ENCODE results near the gene PRR32. TPM values are rescaled to one million over a fixed set of nuclear protein-coding genes. Genes with fewer than 3 reads are reported as not detected.

Gene PRR32
- total RNA-seq, 2 donors from 2014 or later: not detected

GRCh38 chrX:126815806-126816205 is 3.7 kb upstream of the PRR32 start:
- TF ChIP-seq POLR2A (IDR thresholded peaks at IDR 0.05) (no peak), CTCF (IDR thresholded peaks at IDR 0.05) (no peak)
- intact Hi-C loops (cut with DNase I): no loop called here
- Histone ChIP-seq H3K4me3 (no peak overlapping the region), H3K27me3 (no peaks in the 10 kb centered on the region), H3K4me1 (no peaks in the 10 kb centered on the region), H3K36me3 (replicated peaks in 1 of 2; ENCODE audit: insufficient read depth in 1 of 2, low read depth in 2 of 2) (no peaks in the 10 kb centered on the region), H3K27ac (no peak overlapping the region), H3K9me3 (no peaks in the 10 kb centered on the region)
- WGBS, 2 donors: 40 to 44% methylated on average over 1 of the region's 1 CpG
- DNase-seq: no peak
- ATAC-seq: no peak

GRCh38 chrX:126820700-126821420 is 1.3 kb downstream of the PRR32 start:
- Histone ChIP-seq H3K4me1 (no peaks in the 10 kb centered on the region), H3K4me3 (no peak overlapping the region), H3K27ac (no peak overlapping the region), H3K36me3 (replicated peaks in 1 of 2; ENCODE audit: insufficient read depth in 1 of 2, low read depth in 2 of 2) (no peaks in the 10 kb centered on the region), H3K9me3 (no peaks in the 10 kb centered on the region), H3K27me3 (no peaks in the 10 kb centered on the region)
- WGBS, 2 donors: 50 to 68% methylated on average over 9 to 13 of the region's 13 CpGs
- DNase-seq: no peak
- ATAC-seq: no peak
- TF ChIP-seq CTCF (IDR thresholded peaks at IDR 0.05) (no peak), POLR2A (IDR thresholded peaks at IDR 0.05) (no peak)
- intact Hi-C loops (cut with DNase I): no loop called here

GRCh38 chrX:126824338-126825007 is 4.9 kb downstream of the PRR32 start:
- ATAC-seq (no peak), DNase-seq (no peak)
- intact Hi-C loops (cut with DNase I): no loop called here
- Histone ChIP-seq H3K27ac (no peak overlapping the region), H3K9me3 (no peaks in the 10 kb centered on the region), H3K36me3 (replicated peaks in 1 of 2; ENCODE audit: insufficient read depth in 1 of 2, low read depth in 2 of 2) (no peaks in the 10 kb centered on the region), H3K27me3 (no peaks in the 10 kb centered on the region), H3K4me3 (no peak overlapping the region), H3K4me1 (no peaks in the 10 kb centered on the region)
- WGBS, 2 donors: 24 to 28% methylated on average over 2 of the region's 2 CpGs
- TF ChIP-seq CTCF (IDR thresholded peaks at IDR 0.05) (no peak), POLR2A (IDR thresholded peaks at IDR 0.05) (no peak)

- no peak overlapping the region for H3K4me3 ChIP-seq
- H3K27ac ChIP-seq: no peak overlapping the region
- intact Hi-C loops (cut with DNase I): no loop called here
- 6 to 14% methylated on average over 1 of the region's 1 CpG for WGBS, 2 donors
- ATAC-seq (no peak), DNase-seq (no peak)
- no peaks in the 10 kb centered on the region for H3K27me3 ChIP-seq
- TF ChIP-seq POLR2A (IDR thresholded peaks at IDR 0.05) (no peak), CTCF (IDR thresholded peaks at IDR 0.05) (no peak)
- H3K4me1 ChIP-seq: no peaks in the 10 kb centered on the region
- H3K9me3 ChIP-seq: no peaks in the 10 kb centered on the region
- H3K36me3 ChIP-seq (replicated peaks in 1 of 2; ENCODE audit: insufficient read depth in 1 of 2, low read depth in 2 of 2): no peaks in the 10 kb centered on the region
Observed at GRCh38 chrX:126825566-126826193, 6.2 kb downstream of the PRR32 start.
